Measurements from ENCODE around the gene TAF1C. TPM values are rescaled to one million over a fixed set of nuclear protein-coding genes. Genes with fewer than 3 reads are reported as not detected.

TAF1C gene
- total and polyA plus RNA-seq, 3 donors from 2014 or later: 42.1 to 101 (median 101) TPM

GRCh38 chr16:84176192-84177053 lies 10.4 kb downstream of the TAF1C start:
- H3K4me3 ChIP-seq: no peak overlapping the region
- WGBS, 2 donors: 55 to 60% methylated on average over 12 to 18 of the region's 18 CpGs

DNA sequence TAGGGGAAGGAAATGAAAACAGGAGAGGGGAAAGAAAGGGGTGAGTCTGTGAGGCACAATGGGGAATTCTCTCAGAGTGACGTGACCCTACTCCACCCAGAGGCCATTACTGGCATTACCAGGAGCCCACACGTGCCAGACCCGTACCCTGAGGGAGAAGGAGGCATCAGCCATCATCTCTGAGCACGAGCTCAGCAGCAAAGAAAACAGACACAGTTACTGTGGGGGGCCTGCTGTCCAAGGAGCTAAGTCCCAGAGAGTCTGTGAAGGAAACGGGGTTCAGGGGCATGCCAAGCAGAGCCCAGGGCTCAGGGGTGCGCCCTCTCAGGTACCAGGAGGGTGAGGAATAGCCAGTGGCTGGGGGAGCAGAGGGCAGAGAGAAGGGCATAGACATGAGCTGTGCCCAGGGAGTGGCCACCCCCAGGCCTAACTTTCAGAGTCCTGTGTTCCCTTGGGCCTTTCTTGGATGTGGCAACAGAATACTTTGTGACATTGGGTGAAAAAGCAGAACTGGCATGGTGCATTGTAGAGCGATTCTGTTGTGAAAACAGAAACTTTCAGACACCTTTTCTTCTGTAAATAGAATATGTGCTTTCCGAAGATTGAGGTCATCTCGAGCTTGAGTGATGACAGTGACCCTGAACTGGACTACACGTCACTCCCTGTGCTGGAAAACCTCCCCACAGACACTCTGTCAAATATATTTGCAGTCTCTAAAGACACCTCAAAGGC lies 11.3 kb downstream of the TAF1C start:
- Histone ChIP-seq H3K27me3 (no peaks in the 10 kb centered on the region), H3K27ac (peak overlapping the region in 1 of 2 donors; percentile 73), H3K4me3 (no peak overlapping the region), H3K4me1 (peaks cover 28% of the 10 kb centered on the region), H3K9me3 (no peaks in the 10 kb centered on the region), H3K36me3 (ENCODE audit: low read depth, missing control alignments) (no peaks in the 10 kb centered on the region)
- peak; percentile 70 for DNase-seq
- TF ChIP-seq CTCF (IDR thresholded peaks at IDR 0.05) (peak; percentile 69 to 77 (median 69)), POLR2A (IDR thresholded peaks at IDR 0.05) (no peak)
- intact Hi-C loops (cut with DNase I; ENCODE audit: low total_unique reads): no loop called here
- 46 to 56% methylated on average over 10 of the region's 10 CpGs for WGBS, 2 donors

More at GRCh38 chr16:84176192-84177053, 10.4 kb downstream of the TAF1C start:
- Histone ChIP-seq H3K9me3 (no peaks in the 10 kb centered on the region), H3K36me3 (ENCODE audit: low read depth, missing control alignments) (no peaks in the 10 kb centered on the region), H3K4me1 (peaks cover 28% of the 10 kb centered on the region), H3K27ac (peak overlapping the region; percentile 21 to 73), H3K27me3 (no peaks in the 10 kb centered on the region)
- TF ChIP-seq CTCF (IDR thresholded peaks at IDR 0.05): no peak
- TF ChIP-seq POLR2A (IDR thresholded peaks at IDR 0.05): no peak
- no peak for DNase-seq
- intact Hi-C loops (cut with DNase I; ENCODE audit: low total_unique reads): no loop called here

DNA sequence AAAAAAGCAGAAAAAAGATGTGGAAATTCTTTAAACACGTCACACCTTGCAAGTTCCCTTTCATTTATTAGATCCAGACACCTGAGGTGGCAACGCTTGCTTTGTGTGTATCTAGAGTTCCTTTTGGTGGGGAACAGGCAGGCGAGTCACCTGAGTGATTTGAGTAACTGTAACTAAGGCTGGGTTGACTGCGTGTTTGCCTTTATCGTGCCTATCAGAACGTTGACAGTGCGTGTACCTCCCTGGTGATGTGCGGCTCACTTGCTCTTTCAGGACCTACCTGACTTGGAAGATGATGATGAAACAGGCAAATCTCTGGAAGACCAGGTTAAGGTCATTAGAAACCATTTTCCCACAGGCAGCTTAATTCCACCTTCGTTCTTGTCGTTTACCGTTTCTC lies 12.5 kb downstream of the TAF1C start:
- Histone ChIP-seq H3K27me3 (no peaks in the 10 kb centered on the region), H3K4me1 (peaks cover 28% of the 10 kb centered on the region), H3K4me3 (no peak overlapping the region), H3K9me3 (no peaks in the 10 kb centered on the region), H3K36me3 (ENCODE audit: low read depth, missing control alignments) (no peaks in the 10 kb centered on the region), H3K27ac (no peak overlapping the region)
- intact Hi-C loops (cut with DNase I; ENCODE audit: low total_unique reads): no loop called here
- WGBS, 2 donors: 89 to 90% methylated on average over 11 of the region's 11 CpGs
- DNase-seq: no peak
- TF ChIP-seq CTCF (IDR thresholded peaks at IDR 0.05) (no peak), POLR2A (IDR thresholded peaks at IDR 0.05) (no peak)

GRCh38 chr16:84169765-84170310 lies 17.0 kb downstream of the TAF1C start:
- Histone ChIP-seq H3K9me3 (no peaks in the 10 kb centered on the region), H3K27me3 (no peaks in the 10 kb centered on the region), H3K4me1 (no peaks in the 10 kb centered on the region), H3K36me3 (ENCODE audit: low read depth, missing control alignments) (no peaks in the 10 kb centered on the region), H3K27ac (no peak overlapping the region), H3K4me3 (no peak overlapping the region)
- intact Hi-C loops (cut with DNase I; ENCODE audit: low total_unique reads): no loop called here
- 80 to 83% methylated on average over 9 to 11 of the region's 11 CpGs for WGBS, 2 donors
- no peak for DNase-seq
- TF ChIP-seq CTCF (IDR thresholded peaks at IDR 0.05): no peak
- no peak for TF ChIP-seq POLR2A (IDR thresholded peaks at IDR 0.05)
